GM12873 (cell line): Measurements from ENCODE around the gene POLD4.

ENCODE experiments used
- TF ChIP-seq, protein P1 (sequence below): IDR thresholded peaks from 2 replicates; pipeline ENCODE4 v1.5.1; 2012; ENCODE audit warnings: low read depth, mild to moderate bottlenecking, moderate library complexity, low read length, control low read depth; ENCODE audit not compliant: insufficient read depth; ENCODE audit errors: missing control alignments

Gene POLD4

DNA sequence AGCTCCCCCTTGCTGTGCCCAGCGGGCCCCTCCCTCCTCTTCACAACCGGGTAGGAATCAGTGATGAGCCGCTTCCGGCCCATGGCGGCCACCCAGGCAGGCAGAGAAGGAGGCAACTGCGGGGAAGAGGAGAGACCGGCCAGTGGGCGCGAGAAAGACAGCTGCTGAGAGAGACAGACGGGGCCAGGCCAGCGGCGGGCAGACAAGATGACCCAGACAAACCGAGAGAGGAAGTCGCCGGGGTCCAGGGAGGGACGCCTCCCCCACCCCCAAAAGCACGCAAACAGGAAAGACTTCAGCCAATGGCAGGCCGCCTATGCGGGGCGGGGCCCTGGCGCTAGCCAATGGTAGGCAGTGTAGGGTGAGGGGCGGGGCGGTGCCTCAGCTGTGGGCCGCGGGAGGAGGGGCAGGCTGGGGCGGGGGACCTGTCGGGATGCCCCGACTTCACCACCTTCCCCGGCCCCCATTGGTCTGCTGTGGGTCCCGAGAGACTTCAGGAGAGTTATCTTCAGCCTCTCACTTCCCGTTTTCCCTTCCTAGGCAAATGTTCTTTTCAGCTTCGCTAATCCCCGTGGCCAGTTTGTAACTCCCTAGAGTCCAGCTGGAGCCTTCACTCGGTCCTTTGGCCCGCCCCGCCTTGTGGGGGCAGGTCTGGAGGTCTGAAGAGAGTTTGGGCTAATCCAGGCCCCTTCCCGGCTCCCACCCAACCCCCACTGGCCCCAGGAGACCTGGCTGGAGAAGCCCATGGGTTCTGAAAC, at the start of gene POLD4:
Gene POLD4, minus strand, starts transcription at position 230 of the 758 bp plus-strand sequence. Its CDS starts 147 bp downstream, at position 83.
- TF ChIP-seq, protein P1, sequence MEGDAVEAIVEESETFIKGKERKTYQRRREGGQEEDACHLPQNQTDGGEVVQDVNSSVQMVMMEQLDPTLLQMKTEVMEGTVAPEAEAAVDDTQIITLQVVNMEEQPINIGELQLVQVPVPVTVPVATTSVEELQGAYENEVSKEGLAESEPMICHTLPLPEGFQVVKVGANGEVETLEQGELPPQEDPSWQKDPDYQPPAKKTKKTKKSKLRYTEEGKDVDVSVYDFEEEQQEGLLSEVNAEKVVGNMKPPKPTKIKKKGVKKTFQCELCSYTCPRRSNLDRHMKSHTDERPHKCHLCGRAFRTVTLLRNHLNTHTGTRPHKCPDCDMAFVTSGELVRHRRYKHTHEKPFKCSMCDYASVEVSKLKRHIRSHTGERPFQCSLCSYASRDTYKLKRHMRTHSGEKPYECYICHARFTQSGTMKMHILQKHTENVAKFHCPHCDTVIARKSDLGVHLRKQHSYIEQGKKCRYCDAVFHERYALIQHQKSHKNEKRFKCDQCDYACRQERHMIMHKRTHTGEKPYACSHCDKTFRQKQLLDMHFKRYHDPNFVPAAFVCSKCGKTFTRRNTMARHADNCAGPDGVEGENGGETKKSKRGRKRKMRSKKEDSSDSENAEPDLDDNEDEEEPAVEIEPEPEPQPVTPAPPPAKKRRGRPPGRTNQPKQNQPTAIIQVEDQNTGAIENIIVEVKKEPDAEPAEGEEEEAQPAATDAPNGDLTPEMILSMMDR: no peak

DNA sequence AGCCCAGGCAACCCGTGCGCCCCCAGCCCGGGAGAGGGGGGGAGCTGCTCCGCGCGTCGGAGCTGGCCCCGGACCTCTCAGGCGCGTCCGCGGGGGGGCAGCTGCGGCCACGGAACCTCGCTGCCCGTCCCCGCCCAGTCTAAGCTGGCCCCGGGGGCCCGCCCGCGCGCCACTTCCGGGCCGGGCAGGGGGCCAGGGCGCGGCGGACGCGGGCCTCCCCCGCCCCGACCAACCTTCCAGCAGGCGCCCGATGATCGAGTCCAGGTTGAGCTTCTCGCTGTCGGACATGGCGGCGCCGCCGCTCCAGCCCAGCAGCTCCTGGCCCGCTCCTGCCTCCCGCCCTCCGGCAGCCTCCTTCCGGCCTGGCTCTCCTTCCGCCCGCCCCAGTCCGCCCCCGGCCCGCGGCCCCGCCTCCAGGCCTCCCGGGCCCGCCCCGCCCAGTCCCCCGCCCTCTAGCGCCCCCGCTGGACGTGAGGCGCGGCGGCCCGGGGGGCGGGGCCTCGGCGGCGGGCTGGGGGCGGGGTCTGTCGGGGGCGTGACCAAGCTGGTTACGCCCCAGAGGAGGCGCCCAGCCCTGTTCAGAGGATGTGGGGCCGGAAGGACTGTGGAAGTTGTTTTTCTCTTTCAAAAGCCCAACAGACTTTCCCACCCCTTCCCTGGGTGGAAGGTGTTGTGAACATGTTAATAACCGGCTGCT, 48.3 kb upstream of the POLD4 start, which contains the start of gene PPP1CA:
Gene PPP1CA, minus strand, starts transcription at position 364 of the 697 bp plus-strand sequence. Its CDS starts 76 bp downstream, at position 288.
- TF ChIP-seq, protein P1: peak; percentile 41

DNA sequence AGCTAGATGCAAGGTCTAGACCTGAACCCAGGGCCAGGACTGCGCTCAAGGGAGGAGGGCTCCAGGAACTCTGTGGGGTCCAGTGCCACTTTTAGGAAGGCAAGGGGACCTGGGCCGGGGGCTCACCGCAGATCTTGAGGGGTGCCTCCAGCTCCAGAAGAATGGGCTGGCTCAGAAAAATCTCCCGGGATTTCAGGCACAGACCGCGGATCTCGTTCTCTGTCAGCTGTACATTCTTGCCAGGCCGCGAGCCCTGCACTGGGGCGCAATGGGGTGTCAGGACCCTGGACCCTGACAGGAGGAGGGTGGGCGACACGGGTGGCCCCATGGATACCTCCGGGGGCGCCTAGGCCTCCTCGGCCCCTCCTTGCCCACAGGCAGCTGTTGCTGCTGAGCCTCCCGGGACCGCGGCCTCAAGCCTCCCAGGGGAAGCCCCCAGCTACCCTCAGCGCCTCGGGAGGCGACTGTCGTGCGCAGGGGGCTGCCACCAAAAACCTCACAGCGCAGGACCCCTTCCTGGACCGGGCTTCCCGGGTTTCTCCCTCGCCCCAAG, 47.7 kb upstream of the POLD4 start:
- TF ChIP-seq, protein P1: no peak

DNA sequence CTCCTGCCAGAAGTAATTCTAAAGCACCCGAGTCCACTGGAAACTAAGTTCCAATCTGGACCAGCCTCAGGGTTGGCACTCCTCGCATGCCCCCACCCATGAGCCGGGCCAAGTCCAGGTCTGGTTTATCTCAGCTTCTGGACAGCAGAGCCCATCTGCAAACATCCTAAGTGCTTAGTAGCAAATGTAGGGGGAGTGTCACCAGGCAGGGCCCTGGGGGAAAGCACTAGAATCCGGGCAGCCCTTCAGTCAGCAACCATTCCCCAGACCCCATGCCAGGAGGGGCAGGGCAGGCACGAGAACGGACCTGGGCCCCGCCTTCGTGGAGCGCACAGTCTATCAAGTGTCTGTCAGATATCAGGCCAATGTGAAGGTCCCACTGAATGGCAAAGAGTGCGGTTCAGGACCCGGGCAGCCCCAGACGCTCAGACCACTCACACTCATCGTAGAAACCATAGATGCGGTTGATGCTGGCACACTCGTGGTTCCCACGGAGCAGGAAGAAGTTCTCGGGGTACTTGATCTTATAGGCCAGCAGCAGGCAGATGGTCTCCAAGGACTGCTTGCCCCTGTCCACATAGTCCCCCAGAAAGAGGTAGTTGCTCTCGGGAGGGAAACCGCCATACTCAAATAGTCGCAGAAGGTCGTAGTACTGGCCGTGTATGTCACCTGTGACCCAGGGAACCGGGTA, 47.0 kb upstream of the POLD4 start:
- TF ChIP-seq, protein P1: no peak

DNA sequence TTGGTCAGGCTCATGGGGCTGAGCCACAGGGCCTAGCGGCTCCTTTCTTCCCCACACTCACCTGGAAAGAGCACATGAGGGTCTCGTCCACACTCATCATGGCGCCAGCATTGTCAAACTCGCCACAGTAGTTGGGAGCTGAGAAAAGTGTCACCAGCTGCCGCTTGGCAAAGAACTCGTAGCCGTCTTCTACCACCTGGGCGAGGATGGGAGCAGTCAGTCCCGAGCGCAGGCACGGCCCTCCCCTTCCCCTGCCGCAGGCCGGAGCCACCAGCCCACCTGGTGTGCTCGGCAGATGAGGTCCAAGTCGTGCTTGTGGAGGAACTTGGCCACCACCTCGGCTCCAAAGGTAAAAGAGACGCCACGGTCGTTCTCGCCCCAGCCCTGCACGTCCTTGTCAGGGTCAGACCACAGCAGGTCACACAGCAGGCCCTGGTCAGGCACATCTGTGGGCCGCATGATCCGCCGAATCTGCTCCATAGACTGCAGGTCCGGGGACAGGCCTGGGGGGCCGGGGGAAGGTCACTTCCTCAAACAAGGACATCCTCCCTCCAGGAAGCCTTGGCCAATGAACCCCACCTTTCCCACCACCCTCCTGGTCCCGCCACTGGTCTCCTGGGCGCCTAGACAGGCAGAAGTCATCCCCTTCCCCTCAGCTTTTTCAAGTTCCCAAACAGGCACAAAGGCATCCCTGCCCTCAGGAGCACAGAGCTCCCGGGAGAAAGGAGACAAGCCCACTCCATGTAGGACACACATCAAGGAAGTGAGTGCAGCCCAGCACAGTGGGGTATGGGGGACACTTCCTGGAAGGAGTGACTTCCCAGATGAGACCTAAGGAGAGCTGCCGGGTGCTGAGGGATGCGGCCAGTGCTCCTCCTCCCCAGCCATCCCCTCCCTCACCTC, 45.6 kb upstream of the POLD4 start:
- TF ChIP-seq, protein P1: no peak

DNA sequence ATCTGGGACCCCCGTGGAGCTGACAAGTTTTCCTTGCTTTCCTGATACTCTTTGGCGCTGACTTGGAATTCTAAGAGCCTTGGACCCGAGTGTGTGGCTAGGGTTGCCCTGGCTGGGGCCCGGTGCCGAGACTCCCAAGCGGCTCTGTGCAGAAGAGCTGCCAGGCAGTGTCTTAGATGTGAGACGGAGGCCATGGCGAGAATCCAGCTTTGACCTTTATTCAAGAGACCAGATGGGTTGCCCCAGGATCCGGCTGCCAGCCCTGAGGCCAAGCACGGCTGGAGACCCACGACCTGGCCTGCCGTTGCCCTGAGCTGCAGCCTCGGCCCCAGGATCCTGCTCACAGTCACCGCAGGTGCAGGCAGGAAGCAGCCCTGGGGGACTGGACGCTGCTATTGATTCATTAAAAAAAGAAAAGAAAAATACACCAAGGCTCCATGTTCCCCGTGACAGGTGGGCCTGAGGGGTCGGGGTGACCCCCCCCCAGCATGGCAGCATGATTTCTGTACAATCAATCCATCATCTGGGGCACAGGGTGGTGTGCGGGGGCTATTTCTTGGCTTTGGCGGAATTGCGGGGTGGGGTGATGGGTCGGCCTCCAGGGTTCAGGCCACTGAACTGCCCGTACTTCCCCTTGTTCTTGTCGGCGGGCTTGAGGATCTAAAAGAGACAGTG, 44.8 kb upstream of the POLD4 start:
- TF ChIP-seq, protein P1: no peak
